Measurements from ENCODE around the gene PFKP.
"Not testable (repeated sequence)": the region's sequence is repeated elsewhere in the genome, so short reads cannot be mapped to it uniquely, and the experiment has no call there.

PFKP gene

GRCh38 chr10:3104251-3104918 is 37.0 kb downstream of the PFKP start:
- no peak overlapping the region for H3K27ac ChIP-seq (ENCODE audit: low read depth, low read length)
- no peak overlapping the region for H2AFZ ChIP-seq (ENCODE audit: low read depth, low read length, severe bottlenecking)
- no peaks in the 10 kb centered on the region for H3K9me2 ChIP-seq (replicated peaks; ENCODE audit: insufficient read depth, low read length)
- no peak overlapping the region for H3K4me2 ChIP-seq (ENCODE audit: low read depth, low read length, poor library complexity, severe bottlenecking)
- H3K9me3 ChIP-seq (ENCODE audit: insufficient read depth, low read length): no peaks in the 10 kb centered on the region
- TF ChIP-seq CTCF (IDR thresholded peaks at IDR 0.05; ENCODE audit: insufficient read depth, low read length, poor library complexity, severe bottlenecking): no peak
- no peak for TF ChIP-seq EZH2phosphoT487 (conservative IDR thresholded peaks at IDR 0.05; ENCODE audit: low read length)
- no peaks in the 10 kb centered on the region for H3K27me3 ChIP-seq (ENCODE audit: low read length)
- no peaks in the 10 kb centered on the region for H4K20me1 ChIP-seq (ENCODE audit: low read depth, low read length)
- peaks cover 6% of the 10 kb centered on the region; the same call in 1 of the 2 replicates for H3K79me2 ChIP-seq (ENCODE audit: insufficient read depth, low read length)
- no peak overlapping the region for H3K4me3 ChIP-seq (ENCODE audit: insufficient read depth, low read length, poor library complexity, severe bottlenecking)
- H3K9ac ChIP-seq (ENCODE audit: low read length): no peak overlapping the region
- peaks cover 22% of the 10 kb centered on the region for H3K36me3 ChIP-seq (ENCODE audit: low read length)
- no peaks in the 10 kb centered on the region; the same call in 1 of the 2 replicates for H3F3A ChIP-seq (ENCODE audit: insufficient read depth)

- Histone ChIP-seq H3K27me3 (ENCODE audit: low read length) (no peaks in the 10 kb centered on the region), H3K9ac (ENCODE audit: low read length) (no peak overlapping the region), H3K27ac (ENCODE audit: low read depth, low read length) (no peak overlapping the region), H3F3A (ENCODE audit: insufficient read depth) (no peaks in the 10 kb centered on the region; the same call in 1 of the 2 replicates), H3K9me2 (replicated peaks; ENCODE audit: insufficient read depth, low read length) (no peaks in the 10 kb centered on the region), H3K4me3 (ENCODE audit: insufficient read depth, low read length, poor library complexity, severe bottlenecking) (no peak overlapping the region), H3K4me2 (ENCODE audit: low read depth, low read length, poor library complexity, severe bottlenecking) (no peak overlapping the region), H2AFZ (ENCODE audit: low read depth, low read length, severe bottlenecking) (no peak overlapping the region), H3K79me2 (ENCODE audit: insufficient read depth, low read length) (peaks cover 1% of the 10 kb centered on the region; the same call in 1 of the 2 replicates), H3K9me3 (ENCODE audit: insufficient read depth, low read length) (no peaks in the 10 kb centered on the region), H3K36me3 (ENCODE audit: low read length) (peaks cover 18% of the 10 kb centered on the region), H4K20me1 (ENCODE audit: low read depth, low read length) (no peaks in the 10 kb centered on the region)
- TF ChIP-seq EZH2phosphoT487 (conservative IDR thresholded peaks at IDR 0.05; ENCODE audit: low read length) (no peak), CTCF (IDR thresholded peaks at IDR 0.05; ENCODE audit: insufficient read depth, low read length, poor library complexity, severe bottlenecking) (no peak)
Observed at GRCh38 chr10:3105166-3105565, 37.8 kb downstream of the PFKP start.

GRCh38 chr10:3105905-3106304 is 38.6 kb downstream of the PFKP start:
- Histone ChIP-seq H3K4me2 (ENCODE audit: low read depth, low read length, poor library complexity, severe bottlenecking) (no peak overlapping the region), H3K9me2 (replicated peaks; ENCODE audit: insufficient read depth, low read length) (no peaks in the 10 kb centered on the region), H3F3A (ENCODE audit: insufficient read depth) (no peaks in the 10 kb centered on the region; the same call in 1 of the 2 replicates), H3K36me3 (ENCODE audit: low read length) (peaks cover 18% of the 10 kb centered on the region), H3K9me3 (ENCODE audit: insufficient read depth, low read length) (no peaks in the 10 kb centered on the region), H3K9ac (ENCODE audit: low read length) (no peak overlapping the region), H2AFZ (ENCODE audit: low read depth, low read length, severe bottlenecking) (no peak overlapping the region), H3K27me3 (ENCODE audit: low read length) (no peaks in the 10 kb centered on the region), H3K79me2 (ENCODE audit: insufficient read depth, low read length) (no peaks in the 10 kb centered on the region), H4K20me1 (ENCODE audit: low read depth, low read length) (0 out of 2 replicates have a peak, but pooled peaks cover 5% of the 10 kb centered on the region), H3K4me3 (ENCODE audit: insufficient read depth, low read length, poor library complexity, severe bottlenecking) (no peak overlapping the region), H3K27ac (ENCODE audit: low read depth, low read length) (no peak overlapping the region)
- TF ChIP-seq CTCF (IDR thresholded peaks at IDR 0.05; ENCODE audit: insufficient read depth, low read length, poor library complexity, severe bottlenecking): no peak
- TF ChIP-seq EZH2phosphoT487 (conservative IDR thresholded peaks at IDR 0.05; ENCODE audit: low read length): no peak

- not testable (repeated sequence) for H4K20me1 ChIP-seq (ENCODE audit: low read depth, low read length); H3K27ac ChIP-seq (ENCODE audit: low read depth, low read length); H3K4me2 ChIP-seq (ENCODE audit: low read depth, low read length, poor library complexity, severe bottlenecking); H3K9me2 ChIP-seq (replicated peaks; ENCODE audit: insufficient read depth, low read length); H3K9ac ChIP-seq (ENCODE audit: low read length); H3K9me3 ChIP-seq (ENCODE audit: insufficient read depth, low read length); H3F3A ChIP-seq (ENCODE audit: insufficient read depth); H3K79me2 ChIP-seq (ENCODE audit: insufficient read depth, low read length); H3K27me3 ChIP-seq (ENCODE audit: low read length); H2AFZ ChIP-seq (ENCODE audit: low read depth, low read length, severe bottlenecking); H3K4me3 ChIP-seq (ENCODE audit: insufficient read depth, low read length, poor library complexity, severe bottlenecking)
- peaks cover 18% of the 10 kb centered on the region for H3K36me3 ChIP-seq (ENCODE audit: low read length)
Observed at GRCh38 chr10:3106328-3106727, 39.0 kb downstream of the PFKP start.

All from SU-DHL-6 (cell line).